ENCODE data around the gene CTNNA3. TPM values are rescaled to one million over a fixed set of nuclear protein-coding genes. Genes with fewer than 3 reads are reported as not detected.

Gene CTNNA3
- polyA plus RNA-seq, 12 donors = 5.5 to 25.4 (median 10.2) TPM; not detected in 1

DNA sequence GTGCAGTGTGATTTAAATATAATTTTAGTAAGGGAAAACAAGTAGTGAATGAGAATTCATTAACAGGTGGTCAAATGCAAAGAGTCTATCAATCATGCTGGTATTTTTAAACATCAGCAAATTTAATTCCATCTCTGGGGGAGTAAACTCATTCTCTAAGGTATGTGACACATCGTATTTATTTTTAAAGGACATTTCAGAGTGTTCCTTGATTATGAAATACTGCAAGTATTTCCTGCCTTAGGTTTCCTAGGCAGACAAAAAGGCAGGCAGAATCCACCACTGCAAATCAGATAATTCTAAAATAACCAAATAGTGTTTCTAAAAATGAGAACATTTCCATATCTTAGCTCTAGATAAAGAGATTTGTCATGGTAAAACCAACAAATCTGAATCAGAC is 576.3 kb downstream of the CTNNA3 start:
- no peak for DNase-seq

DNA sequence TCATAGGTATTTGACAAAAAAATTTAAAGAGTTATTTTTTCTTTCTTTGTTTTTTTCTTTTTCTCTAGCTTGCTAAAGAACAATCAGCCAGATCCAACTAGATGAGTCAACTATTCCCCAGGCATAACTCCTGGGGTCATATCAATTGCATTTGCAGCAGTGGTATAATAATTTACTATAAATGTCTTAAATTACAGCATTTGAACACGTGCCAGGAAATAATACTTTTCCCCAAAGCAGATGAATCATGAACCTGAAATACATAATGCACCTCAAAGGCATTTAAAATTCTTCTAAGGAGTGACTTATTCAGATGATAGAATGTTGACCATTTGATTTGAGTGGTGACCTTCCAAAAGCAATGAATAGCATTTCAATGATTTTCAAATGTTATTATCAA is 580.0 kb downstream of the CTNNA3 start:
- DNase-seq = no peak

DNA sequence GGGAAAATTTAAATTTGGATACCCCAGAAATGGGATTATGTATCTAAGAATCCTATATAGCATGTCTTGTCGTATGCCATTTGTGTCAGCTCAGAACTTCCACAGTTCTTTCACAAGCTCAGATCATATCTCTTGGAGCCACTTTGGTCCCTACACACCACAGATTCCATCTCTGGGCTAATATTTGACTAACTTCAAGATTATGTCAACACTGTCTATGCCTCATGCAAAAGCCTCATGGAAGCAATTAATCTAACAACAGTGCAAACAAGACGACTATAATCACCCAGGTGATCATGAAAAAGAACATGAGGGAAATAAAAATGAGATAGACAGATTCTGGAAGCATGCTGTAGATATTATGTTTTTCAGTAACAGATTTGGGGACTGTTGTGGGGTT is 581.0 kb downstream of the CTNNA3 start:
- DNase-seq = no peak

DNA sequence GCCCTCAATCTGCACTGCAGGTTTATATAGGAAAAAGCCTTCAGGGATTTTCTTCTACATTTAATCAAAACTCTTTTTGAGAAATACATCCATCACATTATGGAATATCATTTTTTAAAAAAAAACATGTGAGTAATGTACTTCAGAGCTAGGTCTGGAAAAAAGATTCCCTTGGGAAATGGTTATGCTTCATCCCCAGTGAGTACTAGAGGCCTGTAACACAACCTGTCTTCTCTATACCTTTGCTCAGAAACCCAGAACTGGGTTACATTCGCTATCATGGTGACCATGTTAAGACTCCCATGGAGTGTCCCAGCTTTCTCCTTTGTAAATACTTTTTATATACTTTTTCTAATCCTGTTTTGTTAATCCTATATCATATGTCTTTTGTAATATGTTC is 583.2 kb downstream of the CTNNA3 start:
- no peak for DNase-seq

DNA sequence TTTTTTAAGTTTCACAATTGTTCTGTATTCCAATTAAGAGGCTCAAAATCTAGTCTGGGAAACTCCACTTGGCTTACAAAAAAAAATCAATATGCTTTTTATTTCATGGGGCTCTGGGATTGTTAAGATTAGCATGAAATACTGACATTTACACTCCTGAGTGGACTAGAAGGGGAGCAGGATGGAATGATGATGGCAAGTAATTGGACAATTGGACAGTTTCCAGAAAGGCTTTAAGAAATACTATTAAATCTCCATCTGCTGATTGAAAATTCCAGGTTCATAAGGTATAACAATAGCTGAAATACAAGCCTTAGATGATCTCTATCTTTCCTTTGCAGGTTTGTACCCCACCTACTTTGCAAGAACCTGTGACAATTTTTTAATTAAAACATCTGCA is 585.7 kb downstream of the CTNNA3 start:
- DNase-seq = no peak

DNA sequence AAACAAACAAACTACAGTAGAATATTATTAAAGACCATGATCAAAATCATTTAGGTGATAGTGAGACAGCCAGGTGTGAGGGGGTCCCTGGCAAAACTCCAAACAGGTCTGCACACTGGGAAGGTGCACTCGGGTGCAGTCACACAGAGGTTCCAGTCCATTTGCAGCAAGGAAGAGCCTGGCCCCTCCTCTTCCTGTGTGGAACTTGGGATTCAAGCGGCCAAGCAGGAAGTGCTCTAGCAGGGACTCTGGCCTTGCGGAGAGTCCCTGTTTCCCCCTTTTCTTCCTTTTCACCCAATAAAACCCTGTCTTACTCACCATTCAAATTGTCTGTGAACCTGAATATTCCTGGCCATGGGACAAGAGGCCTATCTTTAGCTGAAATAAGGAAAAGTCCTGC is 588.3 kb downstream of the CTNNA3 start:
- DNase-seq = no peak

DNA sequence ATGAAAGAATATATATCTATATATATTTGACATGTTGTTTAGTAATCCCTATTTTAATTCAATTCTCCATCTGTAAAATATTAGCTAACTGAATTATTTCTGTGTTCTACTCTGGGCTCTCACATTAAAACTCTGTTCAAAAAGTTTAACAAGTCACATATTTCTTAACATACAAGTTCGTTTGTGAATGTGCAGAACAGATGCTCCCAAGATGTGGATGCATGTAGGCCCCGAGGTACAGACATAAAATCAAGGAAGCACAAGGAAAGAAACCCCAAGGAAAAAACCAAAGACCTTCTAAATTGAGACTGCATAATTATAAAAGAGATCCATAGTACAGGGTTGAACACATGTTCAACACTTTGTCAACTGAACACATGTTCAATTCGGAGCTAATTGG is 595.0 kb downstream of the CTNNA3 start:
- DNase-seq = no peak

DNA sequence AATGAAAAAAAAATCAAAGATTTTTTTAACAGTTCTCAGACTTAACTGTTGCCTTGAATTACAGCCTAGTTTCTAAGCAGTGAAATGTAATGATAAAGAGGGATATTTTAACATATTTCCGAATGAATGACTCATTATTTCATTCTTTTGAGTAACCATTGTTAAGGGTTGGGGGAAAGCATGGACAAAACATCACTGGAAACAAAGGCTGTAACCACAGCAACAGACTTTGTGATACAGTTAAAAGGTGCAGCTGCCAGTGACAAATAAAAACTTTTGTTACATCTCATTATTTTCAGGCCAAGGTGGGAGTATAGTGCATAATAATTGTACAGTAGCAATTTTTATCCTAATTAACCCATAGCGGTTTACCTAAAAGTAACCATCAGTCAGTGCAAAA is 597.5 kb downstream of the CTNNA3 start:
- DNase-seq = no peak

DNA sequence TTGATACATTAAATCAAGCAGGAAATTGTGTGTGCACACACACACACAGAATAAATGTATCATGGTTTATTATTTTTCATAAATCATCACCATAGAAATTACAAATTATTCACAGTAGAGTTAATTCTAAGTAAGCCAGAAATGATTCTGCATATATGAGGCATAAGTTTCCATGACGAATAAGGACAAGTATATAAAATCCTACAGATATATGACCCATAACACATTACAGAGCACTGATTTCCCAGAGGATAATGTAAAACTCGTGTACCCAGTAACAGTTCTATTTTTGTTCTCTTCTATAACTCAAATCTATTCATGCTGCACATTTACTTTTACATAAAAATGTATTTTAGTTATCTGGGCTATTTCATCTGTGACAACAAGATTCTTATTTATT is 600.5 kb downstream of the CTNNA3 start:
- no peak for DNase-seq

DNA sequence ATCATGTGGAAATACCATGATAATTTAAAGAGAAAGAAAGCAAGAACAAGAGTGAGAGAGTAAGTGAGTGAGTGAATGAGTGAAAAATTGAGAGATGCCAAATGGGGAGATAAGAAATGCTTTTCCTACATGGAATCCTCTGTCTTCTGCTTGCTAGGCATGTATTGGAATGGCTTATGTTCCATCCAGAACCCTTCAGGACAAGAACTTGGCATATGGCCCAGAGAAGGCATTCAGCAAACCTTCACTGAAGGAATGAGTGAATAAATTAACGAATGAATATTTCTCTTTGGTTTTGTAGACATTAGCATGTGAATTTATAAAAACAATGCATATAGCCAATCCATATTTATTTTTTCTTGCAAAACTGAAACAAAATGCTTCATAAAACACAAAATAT is 608.0 kb downstream of the CTNNA3 start:
- DNase-seq = no peak

DNA sequence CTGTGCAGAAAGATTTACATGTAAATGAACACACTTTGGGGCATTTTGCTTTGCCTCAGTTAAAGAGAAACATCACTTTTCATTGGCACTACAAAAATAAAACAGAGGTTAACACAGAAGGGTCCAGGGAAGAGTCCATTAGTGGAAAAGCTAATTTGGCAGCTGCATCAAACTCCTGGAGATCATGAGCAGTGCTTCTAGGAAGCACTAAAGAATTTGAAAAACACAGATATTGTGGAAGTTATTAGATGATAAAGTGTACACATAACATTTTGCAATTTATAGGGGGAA is 608.9 kb downstream of the CTNNA3 start:
- no peak for DNase-seq

DNA sequence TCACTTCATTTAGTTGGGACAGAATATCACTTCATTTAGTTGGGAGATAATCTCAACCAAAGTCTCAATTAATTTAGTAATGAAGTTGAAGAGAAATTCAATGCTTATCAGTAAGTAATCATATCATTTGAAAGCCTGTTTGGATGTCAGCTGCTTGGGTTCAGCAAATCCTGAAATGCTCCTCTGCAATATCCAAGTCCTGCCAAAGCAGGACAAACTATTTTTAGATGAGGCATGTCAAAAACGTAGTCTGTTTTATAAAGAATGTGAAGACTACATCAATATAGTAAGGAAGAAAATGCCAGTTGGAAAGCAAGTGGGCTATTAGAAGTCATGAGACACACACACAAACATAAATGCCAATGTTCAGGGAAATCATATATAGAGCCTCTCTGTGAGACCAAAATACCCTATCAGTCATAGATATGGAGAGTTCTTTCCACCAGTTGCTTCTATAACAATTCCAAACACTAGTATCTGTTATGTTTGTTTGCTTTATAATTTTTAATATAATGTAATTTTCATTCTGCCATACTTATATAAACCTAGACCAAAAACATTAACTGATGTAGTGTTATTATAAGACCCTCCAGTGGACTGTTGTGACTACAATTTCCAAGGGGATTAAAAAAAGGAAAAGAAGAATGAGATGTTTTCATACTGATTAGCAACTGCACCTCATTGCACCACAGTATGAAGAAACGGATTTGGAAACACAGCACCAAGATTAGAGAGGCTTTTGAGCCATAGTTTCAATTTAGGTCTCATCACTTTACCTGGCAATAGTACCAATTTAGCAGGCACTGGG is 609.5 kb downstream of the CTNNA3 start:
- DNase-seq = no peak

DNA sequence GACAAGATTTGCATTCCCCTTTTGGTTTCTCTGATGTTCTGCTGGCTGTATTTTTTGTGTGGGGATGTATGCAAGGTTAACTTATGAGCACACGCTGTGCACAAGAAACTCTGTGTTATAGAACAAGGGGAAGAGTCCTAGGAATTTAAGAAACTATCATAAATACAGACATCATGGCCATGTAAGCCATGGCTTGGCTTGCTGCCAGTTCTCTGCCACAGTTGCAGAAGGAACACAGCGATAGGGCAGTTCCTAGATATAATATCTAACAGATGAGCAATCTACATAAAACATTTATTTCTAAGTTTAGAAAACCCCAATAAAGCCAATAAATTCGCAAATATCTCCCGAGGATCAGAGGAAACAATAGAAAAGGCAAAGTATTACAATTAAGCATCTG is 616.9 kb downstream of the CTNNA3 start:
- no peak for DNase-seq

DNA sequence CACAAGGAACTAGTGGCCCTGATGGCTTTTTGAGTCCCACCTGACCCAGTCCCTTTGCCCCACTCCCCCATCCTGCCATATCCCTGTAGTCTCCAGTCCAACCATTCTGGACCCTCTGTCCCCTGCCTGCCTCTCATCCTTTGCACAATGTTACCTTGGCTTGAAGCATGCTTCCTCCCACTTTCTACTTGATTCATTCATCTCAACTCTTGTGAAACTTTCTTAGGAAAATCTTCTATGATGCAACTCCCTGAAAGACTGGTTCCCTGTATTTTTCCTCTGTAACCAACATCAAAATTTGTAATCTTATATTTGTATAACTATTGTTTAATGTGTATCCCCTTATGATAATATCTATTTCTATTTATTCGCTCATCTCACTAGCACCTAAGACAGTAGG is 618.6 kb downstream of the CTNNA3 start:
- DNase-seq = no peak

DNA sequence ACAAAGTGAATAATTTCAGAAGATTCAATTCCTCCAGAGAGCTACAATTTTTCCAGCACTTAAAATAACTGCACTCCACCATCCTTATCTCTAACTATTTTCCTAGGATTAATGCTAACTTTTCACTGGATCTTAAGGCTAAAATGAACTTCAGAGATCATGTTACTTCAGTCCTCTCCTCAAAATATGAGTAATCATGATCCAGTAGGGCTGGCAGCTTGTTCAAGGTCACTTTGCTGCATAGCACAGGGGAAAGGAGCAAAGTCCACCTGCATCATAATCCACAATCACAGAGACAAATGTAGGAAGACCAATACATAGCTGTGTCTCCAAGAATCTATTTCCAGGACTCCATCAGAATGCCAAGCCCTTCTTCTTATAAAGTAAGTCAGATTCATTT is 619.9 kb downstream of the CTNNA3 start:
- DNase-seq = no peak

DNA sequence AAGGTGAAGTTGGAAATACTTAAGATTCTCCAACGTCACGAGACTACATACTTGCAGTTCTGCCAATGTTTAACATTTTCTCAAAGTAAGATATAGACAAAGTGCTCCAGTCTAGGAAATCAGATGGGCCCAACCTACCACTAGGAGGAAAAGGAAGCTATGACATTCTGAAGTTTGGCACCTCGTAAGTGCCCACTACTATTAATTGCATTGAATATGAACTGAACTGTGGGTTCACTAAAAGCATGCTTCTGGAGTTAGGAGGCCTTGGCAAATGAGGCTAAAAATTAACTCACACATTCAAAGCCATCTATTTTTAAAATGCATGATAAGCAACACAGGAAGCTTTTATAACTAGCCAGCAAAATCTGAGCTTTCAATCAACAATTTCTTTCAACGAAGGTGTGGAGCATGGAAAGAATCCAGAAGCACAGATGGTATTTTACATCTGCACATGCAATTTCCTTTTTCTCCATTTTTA is 620.5 kb downstream of the CTNNA3 start:
- DNase-seq = no peak

DNA sequence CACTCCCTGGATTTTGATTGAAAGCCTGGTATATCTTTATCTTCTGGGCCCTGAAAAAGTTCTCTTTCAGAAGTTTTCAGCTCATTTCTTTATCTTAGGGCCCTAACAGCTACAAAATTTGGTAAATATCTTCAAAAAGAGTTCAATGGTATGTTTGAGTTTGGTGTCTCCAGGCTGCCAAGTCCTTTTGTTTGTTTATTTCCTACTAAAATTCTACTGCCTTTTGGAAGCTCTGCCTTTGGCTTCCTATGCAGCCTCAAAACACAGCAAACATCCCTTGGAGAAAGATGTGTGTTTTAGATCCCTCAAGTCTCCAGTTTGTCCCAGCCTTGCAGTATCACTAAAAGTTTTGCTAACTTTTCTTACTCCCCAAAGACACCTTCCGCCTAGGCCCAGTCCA is 623.3 kb downstream of the CTNNA3 start:
- no peak for DNase-seq

DNA sequence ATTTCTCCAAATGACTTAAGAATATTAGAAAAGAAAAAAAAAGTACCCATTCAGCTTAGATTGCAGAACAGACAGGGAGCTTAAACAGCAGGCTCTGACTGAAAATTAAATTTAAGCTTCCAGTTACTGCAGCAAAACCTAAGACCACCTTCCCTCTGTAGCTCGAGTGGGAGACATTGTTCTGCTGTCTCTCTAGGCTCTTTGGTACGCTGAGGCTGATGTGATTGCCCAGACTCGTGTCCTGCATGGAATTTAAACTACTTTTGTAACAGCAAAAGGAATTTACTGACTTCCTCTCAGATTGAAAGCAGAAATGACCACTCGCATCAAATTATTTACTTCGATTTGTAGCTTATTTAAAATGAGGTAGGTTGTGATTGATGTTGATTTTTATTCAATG is 645.6 kb downstream of the CTNNA3 start:
- DNase-seq = no peak

DNA sequence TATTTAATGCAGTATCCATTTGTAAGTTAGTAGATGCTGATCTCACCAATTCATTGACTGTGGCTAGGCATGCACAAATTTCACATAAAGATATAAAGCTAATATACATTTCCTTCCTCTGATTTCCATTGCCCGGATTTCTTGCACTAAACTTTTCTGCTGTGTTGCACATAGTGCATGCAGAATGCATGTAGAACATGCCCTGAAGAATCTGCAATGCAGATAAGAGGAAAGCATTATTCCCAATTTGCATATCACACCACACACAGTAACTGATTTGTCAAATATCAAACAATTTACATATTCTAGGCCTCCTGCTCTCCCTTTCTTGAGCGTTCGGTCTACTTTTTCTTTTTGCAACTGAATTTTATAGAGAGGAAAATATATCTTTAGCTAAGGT is 646.0 kb downstream of the CTNNA3 start:
- no peak for DNase-seq

DNA sequence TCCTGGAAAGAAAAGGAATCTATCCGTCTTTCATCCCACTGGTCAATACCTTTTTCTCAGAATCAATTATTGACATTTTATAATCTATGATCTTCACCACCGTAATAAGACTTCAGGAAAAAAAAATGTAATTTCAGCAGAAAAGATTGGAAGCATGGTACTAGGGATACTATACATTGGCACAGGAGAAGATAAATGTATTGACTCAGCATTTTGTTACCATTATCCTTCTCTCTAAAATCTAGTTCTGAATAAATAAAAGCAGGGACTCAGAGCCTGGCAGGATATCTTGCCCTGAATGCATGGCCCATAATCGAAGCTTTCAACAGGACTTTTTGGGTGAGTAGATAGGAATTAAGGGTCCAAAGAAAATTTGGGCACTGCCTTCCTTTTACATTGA is 649.5 kb downstream of the CTNNA3 start:
- no peak for DNase-seq

DNA sequence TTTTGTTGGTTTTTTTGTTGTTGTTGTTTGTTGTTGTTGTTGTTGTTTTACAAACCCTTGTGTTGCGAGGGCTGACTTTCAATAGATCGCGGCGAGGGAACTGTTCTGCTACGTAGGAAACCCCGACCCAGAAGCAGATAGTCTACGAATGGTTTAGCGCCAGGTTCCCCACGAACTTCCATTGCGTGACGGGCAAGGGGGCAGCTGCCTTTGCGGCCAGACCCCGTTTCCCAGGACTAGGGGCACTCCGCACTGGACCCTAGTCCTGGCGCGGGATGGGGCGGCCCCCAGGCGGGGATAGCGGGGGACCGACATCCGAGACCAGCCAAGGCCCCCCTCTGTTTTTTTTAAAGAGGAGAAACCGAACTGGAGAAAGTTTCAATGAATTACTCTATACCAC is 650.6 kb downstream of the CTNNA3 start:
- DNase-seq = no peak

DNA sequence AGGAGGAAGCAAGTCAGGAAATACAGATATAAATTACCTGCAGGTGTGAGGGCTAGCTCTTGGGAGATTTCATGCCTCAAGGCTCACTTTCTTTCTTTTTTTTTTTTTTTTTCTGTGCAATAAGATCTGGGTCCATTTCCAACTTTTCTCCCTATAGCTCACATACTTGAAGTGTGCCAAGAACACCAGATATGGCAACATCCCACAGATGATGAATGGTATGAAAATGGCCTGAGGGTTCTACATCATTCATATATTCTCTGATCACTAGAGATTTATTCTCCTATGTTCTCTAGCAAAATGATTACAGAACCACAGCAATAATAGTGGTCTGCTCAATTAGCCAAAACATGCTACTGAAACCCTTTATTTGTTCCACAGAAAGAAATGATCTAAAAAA is 653.0 kb downstream of the CTNNA3 start:
- DNase-seq = no peak

DNA sequence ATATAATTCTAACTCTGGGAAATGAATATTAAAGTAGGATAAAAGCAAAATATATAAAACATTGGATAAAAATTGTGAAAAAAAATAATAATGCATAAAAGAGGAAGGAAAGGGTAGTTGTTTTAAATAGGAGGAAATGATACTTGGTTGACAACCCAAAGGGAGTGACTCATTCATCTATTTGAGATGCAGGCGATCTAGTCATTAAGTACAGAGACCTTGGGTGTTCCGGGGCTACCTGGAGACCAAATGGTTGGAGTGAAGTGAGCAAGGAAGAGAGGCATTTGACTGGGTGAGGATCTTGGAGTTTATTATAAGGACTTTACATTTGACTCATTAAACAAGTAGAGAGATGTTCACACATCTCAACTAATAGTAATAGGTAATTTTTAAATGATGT is 659.2 kb downstream of the CTNNA3 start:
- DNase-seq = no peak

DNA sequence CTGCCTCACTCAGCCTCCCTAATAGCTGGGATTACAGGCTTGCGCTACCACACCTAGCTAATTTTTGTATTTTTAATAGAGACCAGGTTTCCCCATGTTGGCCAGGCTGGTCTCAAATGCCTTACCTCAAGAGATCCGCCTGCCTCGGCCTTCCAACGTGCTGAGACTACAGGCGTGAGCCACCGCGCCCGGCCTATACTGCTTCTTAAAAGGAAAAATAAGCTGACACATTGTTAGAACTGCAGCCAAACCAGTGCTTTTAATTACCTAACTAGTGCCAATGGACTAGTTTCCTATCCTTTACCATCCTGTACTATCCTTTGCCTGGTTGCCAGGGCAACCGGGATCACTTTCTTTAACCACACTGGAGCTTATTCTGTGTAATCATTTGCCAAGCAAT is 662.1 kb downstream of the CTNNA3 start:
- no peak for DNase-seq

DNA sequence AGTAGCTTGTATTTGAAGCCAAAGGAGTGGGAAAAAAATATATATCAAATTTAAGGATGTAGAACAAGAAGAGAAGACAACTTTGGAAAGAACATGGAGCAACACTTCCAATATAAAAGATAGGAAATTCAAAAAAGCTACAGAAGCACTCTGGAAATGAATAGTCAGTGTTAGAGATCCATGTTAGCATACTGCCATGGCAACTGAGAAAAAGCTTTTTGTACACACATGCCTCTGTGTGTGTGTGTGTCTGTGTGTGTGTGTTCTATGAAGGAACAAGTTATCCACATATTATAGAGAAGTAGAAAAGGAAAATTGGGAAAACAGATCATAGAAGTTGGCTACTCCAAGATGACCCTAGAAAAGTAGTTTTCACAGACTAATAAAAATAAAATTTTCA is 673.9 kb downstream of the CTNNA3 start:
- DNase-seq = no peak

Data from muscle of arm (tissue), 12 donors.